ENCODE data around the gene ACTL6B.

The ACTL6B gene

DNA sequence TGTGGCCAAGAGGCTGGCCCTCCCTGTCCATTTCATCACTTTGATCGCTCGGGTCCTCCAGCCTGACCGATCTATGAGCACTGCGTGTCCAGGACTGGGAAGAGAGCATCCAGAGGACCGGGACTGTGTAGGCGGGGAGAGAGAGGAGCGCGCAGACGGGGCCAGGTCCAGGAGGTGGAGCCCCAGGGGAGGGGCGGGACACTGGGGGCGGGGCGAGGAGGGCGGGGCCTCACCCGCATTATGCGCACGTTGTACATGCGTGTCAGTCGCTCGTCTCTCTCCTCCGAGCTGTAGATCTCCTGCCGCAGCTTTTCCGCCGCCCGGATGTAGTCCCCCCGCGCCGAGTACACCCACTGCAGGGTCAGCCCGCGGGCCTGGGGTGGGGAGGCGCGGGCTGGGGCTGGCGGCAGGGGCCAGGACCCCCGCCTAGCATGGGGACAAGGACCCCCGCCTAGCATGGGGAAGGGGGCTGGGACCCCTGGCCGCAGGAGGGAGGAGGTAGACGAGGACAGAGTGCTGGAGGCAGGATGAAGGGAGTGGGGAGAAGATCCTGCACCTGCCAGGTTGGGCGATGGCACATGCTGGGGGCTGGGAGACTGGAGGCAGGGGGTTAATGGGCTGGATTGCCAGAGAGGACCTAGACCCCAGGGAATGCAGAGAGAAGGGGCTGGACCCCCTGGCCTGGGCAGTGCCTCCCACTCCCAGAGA is 29.6 kb downstream of the ACTL6B start:
- peak; percentile 4 to 29 for DNase-seq

DNA sequence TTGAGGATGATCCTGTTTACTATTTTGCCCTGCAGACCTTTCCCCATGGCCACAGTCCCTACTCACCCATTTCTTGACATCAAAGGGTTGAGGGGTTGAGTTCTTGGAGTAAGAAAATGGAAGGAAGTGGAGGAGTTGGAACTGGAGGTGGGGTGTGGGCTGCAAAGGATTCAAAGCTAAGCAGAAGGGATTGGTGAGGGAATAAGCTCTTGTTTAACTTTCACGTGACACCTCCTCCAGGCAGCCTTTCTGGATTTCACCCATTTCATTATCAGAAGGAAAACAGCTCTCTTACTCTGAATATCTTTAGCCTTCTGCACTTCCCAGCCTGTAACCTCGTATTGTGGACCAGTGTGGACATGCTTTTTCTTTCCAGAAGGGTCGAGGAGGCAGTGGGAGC is 30.2 kb downstream of the ACTL6B start:
- DNase-seq = no peak

DNA sequence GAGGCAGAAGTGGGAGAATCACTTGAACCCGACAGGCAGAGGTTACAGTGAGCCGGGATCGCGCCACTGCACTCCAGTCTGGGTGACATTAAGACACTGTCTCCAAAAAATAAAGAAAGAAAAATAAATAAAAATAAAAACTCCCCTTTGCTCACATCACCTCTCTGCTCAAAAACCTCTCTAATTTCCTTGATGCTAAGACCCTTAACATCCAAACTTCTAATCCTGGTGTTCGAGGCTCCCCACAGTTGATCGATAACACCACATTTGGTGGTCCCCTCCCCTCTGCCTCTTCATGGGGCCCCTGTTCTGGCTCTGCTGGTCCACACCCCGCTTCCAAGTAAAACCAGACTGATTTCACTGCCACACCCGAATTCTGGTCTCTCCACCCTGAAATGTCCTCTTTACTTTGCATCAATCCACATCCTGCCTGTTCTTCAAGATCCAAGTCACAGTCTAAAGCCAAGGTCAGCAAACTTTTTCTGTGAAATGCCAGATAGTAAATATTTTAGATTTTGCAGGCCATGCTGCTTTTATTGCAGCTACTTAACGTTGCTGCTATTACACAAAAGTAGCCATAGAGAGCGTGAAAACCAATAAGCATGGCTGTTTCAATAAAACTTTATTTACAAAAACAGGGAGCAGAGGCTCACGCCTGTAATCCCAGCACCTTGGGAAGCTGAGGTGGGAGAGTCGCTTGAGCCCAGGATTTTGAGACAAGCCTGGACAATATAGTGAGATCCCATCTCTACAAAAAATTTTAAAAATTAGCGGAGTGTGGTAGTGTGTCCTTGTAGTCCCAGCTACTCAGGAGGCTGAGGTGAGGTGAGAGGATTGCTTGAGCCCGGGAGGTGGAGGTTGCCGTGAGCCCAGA is 32.1 kb downstream of the ACTL6B start:
- DNase-seq = no peak

GRCh38 chr7:100621554-100621953 is 34.7 kb downstream of the ACTL6B start:
- DNase-seq = no peak

DNA sequence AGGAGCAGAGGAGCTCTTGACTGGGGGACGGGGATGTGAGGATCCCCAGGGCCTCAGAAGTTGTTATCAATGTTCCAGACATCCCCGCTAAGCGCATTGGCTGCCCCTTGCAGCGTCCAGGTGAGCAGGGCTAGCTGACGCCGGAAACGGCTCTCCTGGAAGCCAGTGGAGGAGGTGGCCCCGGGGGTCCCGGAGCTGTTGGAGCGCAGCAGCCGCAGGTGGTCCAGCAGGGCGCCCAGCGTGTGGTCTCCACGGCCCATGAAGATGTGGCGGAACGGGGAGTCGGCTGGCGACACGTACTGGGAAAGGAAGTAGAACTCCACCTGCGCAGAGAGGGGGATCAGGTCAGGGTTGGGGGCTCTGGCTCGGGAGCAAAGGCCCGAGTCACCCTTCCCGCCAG is 35.4 kb downstream of the ACTL6B start:
- no peak for DNase-seq

- DNase-seq = no peak
Measured at GRCh38 chr7:100620239-100620638, 36.0 kb downstream of the ACTL6B start.

DNA sequence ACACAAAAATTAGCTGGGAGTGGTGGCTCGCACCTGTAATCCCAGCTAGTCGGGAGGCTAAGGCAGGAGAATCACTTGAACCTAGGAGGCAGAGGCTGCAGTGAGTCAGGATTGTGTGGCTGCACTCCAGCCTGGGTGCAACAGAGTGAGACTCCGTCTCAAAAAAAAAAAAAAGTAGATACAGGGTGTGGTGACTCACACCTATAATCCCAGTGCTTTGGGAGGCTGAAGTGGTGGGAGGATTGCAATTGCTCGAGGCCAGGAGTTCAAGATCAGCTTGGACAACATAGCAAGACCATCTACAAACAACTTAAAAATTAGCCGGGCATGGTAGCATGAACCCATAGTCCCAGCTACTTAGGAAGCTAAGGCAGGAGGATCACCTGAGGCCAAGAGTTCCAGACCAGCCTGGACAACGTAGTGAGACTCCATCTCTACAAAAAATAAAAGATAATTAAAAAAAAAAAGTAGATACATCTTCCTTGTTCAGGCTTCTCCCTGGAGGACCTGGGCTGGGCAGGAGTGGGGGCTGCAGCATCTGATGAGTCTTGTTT is 41.9 kb downstream of the ACTL6B start:
- no peak for DNase-seq

DNA sequence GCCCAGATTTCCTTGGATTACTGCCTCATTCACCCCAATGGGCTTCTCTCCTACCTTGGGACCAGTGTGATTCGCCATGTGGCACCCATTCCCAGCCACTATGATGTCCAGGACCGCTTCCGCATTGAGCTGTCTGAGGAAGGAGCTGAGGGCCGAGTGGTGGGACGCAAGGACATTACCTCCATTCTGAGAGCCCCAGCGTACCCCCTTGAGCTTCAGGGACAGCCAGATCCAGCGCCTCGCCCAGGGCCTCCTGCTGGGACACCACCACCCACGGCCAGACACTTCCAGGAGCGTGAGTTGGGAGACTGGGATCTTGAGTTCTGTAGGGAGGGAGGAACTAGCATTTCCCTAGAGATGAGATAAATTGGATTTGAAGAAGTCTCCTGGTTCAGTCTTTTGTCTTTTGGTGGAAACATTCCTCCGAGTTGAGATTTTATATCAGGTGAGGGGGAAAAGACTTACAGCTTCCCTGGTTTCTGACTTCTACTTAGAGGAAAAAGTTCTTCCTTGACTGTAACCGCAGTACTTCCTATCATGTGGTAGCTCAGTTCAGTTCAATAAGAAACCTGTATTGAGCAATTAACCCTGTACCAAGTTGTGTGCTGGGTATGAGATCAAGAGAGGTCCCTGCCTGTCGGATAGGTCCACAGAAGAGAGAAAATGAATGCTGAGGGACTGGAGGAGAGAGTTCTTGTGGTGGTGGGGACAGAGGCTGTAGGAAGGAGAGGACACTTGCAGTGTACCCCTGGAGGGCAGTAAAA is 42.7 kb downstream of the ACTL6B start:
- no peak for DNase-seq

GRCh38 chr7:100612730-100613390 is 43.4 kb downstream of the ACTL6B start:
- DNase-seq = no peak

- peak; percentile 94 to 99 for DNase-seq
Measured at GRCh38 chr7:100611983-100612729, 44.1 kb downstream of the ACTL6B start, which contains the start of gene MOSPD3. TSS of gene MOSPD3 (plus strand) at chr7:100612540. CDS start at chr7:100612792, 252 bp downstream.

- DNase-seq = no peak
Measured at GRCh38 chr7:100609958-100610357, 46.3 kb downstream of the ACTL6B start.

DNA sequence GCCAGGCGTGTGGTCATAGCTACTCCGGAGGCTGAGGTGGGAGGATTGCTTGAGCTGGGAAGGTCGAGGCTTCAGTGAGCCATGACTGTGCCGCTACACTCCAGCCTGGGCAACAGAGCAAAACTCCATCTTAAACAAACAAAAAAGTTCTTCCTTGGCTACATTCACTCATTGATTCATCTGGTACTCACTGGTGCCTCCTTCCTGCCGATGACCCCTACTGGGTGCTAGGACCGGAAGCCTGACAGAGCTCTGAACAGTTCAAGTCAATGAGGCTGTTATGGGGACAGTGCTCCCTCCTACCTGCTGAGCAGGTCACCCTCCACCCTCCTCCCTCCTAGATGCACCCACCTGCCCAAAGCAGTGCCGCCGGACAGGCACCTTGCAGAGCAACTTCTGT is 49.1 kb downstream of the ACTL6B start:
- DNase-seq = no peak

DNA sequence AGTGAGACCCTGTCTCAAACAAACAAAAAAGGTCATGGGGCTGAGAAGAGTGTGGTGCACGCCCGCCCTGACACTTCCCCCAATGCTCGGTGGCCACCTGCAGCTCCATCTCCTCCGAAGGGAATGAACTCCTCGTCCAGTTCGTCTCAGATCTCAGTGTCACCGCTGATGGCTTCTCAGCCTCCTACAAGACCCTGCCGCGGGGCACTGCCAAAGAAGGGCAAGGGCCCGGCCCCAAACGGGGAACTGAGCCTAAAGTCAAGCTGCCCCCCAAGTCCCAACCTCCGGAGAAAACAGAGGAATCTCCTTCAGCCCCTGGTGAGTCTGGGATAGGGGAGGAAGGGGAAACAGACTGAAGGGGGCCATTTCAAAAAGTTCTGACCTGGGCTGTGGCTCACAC is 49.9 kb downstream of the ACTL6B start:
- DNase-seq = no peak

DNA sequence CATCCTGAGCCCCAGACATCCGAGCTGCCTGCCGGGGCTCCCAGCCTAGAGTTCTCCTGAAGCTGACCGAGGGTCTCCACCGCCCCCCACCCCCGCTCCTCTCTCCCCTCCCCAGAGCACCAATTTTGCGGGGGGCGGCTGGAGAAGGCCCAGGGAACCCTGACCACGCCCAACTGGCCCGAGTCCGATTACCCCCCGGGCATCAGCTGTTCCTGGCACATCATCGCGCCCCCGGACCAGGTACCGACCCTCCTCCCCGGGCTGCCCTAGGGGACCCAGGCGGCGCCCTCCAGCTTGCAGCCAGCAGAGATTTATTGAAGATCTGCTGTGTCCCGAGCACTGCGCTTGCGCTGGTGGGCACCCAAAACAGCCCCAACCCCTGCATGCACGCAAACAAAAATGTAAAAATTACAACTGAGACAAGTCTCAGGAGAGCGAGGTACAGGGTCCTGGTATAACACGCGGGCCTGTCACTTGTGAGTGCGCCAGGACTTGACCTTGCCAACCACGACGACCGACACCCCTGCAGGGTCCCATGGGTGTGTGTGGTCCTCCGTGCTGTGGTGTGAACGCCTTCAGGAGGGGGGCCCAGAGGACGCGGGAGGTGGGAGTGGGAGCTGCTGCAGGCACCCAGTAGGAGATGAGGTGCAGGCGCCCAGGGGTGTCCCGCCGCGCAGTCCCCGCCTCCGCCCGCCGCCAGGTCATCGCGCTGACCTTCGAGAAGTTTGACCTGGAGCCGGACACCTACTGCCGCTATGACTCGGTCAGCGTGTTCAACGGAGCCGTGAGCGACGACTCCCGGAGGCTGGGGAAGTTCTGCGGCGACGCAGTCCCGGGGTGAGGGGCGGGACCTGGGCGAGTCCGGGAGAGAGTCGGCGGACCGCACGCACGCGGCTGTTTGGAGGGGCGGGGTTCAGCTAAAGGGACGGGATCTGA is 51.0 kb downstream of the ACTL6B start:
- DNase-seq = no peak

DNA sequence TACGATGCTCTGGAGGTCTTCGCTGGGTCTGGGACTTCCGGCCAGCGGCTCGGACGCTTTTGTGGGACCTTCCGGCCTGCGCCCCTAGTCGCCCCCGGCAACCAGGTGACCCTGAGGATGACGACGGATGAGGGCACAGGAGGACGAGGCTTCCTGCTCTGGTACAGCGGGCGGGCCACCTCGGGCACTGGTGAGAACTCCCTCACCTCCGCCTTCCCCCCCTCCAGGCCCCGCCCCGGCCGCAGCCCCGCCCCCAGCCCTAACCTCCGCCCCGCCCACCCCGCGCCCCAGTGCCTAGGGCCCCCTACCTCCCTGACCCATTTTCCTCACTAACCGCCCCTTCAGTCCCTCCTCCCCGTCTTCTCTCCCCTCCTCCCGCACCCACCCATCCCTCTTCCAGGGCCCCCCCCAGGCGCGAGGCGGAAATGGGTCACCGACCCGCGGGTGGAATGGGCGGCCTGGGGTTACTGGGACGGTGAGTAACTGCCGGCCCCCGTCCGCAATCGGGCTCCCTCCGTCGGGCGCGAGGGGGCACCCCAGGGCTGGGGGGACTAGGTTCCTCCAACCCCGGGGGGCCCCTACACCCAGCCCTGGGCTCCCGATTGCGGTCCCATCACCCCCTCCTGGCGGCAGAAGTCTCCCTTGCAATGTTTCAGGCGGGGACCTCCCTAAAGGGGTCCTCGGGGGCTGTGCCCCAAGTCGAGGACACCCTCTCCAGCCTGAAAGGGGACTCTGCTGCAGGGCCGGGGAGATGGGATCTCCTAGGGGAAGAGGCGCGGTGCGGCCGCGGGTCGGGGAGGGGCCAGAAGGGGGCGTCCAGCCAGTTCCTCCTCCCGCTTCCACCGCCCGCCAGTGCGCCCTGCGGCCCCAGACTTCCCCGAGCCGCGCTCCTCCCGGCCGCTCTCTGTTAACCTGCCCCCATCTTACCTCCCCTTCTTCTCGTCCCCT is 51.9 kb downstream of the ACTL6B start:
- DNase-seq = peak in 1 of 2 experiments; percentile 48

DNA sequence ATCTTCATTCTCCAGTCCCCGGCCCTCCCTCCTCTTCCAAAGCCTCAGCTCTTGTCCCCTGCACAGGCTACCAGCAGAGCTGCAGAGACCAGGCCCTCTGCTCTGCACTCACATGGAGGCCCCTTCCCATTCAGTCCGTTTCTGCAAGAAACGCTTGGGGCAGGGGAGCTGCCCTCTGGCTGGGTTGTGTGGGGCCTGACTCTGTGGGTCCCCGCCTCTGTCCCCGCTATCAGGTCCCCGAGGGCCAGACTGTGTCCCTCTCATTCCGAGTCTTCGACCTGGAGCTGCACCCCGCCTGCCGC is 52.6 kb downstream of the ACTL6B start:
- DNase-seq = no peak

GRCh38 chr7:100602889-100603725 is 53.1 kb downstream of the ACTL6B start:
- DNase-seq = no peak

GRCh38 chr7:100600730-100601038 is 55.6 kb downstream of the ACTL6B start:
- DNase-seq = no peak
